HG03280 (cell line): ENCODE data around the gene PLXNA4.

Experiments used
- ATAC-seq: cut with Tn5 transposase; IDR thresholded peaks from one replicate; pipeline ENCODE4 v1.9.1; 2021; ENCODE audit warnings: mild to moderate bottlenecking, moderate library complexity; ENCODE audit not compliant: unreplicated experiment

The PLXNA4 gene

DNA sequence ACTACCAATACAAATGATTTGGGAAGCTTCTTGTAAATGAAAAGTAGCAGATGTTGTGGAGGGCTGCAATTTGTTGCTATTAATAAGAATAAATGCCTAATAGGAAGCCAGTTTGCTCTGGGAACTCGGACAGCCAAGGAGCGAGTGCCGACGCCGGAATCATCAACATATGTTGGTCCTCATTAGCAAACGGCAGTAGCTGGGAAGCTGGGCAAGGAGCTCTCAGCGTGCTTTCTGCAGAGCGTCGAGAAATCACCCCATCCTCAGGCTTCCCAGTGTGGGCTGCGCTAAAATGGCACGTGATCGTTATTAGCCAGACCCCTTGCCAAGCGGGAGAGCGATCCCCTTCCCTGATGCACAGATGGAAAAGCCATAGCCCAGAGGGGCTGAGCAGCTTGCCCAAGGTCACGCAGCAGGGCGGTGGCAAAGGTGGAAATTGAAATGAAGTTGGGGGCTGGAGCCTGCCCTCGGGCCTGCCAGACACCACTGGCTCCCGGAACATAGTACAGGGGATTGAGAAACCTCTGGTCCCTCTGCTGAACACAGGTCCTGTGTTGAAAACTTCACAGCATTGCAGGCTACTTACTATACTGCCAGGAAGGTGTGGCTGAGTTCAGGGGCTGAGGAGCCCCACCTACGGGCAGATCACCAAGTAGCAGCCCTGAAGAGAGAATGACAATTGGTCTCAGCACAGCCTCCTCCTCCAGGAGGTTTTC, 326.9 kb downstream of the PLXNA4 start:
- ATAC-seq, result no peak

DNA sequence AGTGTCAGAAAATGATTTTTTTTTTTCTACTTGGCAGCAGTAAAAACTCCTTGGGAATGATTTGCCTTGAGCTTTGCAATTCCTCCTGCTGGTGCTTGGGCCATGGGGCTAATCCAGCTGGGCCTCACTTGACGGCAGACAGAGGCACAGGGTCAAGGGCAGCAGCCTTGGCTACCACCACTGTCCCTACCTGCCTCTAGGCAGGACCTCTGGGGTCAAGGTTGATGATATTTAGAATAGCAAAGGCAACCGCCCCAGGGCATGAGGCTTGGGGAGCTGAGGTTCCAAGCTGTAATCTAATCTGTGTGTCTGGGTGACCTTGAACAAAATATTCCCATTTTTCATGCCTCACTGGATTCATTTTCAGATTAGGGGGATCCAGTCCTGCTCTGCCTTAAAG, 327.4 kb downstream of the PLXNA4 start:
- ATAC-seq, result no peak

DNA sequence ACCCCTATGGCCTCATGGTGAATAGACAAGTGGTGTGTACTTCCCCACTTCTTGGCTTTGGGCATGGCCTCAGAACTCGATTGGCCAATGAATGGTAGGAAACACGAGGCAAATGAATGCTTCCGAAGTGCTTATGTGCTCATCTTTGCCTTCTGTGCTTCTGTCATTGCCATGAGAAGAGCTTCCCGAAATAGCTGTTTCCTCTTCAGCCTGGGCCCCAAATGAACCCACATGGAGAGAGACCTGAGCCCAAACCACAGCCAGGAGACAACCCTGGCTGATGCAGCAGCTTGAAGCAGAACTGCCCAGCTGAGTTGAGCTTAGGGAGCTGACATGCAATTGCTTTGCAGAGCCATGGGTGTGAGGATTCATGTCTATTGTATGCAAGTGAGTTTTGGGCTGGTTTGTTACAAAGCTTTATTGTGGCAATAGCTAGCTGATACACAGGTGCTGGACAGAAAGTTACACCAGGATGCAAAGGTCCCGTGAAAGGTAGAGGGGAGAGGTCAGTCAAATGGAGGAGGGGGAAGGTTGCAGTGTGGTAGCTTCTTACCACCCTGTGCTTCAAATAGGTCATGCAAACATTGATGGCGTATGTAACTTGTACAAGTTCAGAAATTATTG, 328.2 kb downstream of the PLXNA4 start:
- no peak for ATAC-seq

DNA sequence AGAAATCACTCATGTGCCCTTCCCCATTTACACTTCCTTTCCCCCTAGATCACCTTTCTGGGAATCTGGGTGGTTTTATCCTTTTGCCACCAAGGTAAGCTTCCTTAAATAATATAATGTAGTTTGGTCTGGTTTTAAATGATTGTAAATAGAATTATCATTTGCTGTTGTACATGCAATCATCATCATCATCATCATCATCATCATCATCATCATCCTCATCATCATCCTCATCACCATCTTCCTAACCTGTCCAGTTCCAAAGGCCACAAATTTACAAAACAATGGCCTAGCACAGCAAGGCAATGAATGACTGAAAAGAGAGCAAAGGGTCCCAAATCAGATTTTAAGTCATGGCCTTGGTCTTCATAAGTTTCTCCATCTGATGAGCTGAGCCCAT, 329.7 kb downstream of the PLXNA4 start:
- ATAC-seq, result no peak

DNA sequence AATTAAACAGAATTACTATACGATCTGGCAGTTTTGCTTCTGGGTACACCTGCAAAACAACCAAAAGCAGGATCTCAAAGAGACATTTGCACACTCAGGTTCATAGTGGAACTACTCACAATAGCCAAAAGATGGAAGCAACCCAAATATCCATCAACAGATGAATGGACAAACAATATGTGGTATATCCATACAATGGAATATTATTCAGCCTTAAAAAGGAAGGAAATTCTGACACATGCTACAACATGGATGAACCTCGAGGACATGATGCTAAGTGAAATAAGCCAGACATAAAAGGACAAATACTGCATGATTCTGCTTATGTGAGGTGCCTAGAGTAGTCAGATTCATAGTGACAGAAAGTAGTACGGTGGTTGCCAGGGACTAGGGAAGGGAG, 330.7 kb downstream of the PLXNA4 start:
- ATAC-seq, result no peak

DNA sequence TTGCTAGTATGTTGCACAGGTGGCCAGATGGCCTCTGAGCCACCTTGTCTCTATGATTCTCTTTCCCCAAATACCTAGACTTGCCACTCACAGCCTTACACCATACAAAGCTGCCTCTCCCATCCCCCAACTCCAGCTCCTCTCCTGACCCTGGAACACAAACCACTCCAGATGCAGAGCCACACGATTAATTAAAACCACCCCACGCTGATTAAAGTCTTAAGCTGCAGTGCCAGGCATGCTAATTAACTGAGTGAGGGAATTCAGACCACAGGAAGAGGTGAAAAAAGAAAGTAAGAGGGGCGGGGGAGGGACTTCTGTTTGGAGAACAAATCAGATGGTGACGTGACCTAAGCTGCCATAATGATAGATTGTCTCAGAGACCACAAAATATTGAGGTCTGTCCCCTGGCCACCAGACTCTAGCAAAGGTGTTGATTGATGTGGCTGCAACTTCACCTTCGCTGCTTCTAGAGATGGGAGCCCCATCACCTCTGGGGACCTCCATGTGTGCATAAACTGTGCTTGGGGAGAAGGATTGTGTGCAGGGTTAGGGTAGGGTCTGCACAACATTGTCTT, 331.3 kb downstream of the PLXNA4 start:
- no peak for ATAC-seq

DNA sequence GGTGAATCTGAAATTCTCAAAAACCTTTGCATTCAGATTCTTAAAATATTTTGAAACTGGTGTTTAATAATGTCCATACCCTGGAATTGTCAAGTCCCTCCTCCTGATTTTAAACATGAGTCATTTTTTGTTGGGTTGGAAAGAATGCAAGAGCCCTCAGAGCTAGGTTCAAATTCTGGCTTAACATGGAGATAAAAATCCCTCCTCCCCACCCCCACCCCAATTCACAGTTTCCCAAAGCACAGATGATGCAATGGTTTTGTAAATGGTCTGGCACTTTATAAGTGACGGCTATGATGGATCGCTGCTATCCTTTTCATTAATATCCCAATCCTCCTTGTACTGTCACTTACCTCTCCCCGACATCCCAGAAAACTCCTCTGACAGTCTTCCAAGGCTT, 332.8 kb downstream of the PLXNA4 start:
- no peak for ATAC-seq

DNA sequence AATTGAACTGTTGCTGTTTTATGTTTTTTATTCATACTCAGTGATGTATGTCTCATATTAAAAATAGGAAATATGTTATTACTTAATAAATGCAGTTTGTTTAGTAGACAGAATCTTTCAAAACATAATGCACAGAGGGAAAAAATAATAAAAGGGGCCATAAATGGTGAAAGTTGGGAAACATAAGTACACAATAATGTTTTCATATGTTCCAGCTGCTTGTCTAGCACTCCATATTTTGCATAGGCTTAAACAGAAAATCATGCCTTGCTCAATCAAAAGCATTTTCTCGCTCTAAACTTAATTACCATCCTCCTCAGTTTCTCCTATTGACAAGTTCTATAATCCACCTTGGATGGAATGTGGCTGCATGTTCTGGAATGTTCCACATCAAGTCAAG, 333.2 kb downstream of the PLXNA4 start:
- no peak for ATAC-seq

DNA sequence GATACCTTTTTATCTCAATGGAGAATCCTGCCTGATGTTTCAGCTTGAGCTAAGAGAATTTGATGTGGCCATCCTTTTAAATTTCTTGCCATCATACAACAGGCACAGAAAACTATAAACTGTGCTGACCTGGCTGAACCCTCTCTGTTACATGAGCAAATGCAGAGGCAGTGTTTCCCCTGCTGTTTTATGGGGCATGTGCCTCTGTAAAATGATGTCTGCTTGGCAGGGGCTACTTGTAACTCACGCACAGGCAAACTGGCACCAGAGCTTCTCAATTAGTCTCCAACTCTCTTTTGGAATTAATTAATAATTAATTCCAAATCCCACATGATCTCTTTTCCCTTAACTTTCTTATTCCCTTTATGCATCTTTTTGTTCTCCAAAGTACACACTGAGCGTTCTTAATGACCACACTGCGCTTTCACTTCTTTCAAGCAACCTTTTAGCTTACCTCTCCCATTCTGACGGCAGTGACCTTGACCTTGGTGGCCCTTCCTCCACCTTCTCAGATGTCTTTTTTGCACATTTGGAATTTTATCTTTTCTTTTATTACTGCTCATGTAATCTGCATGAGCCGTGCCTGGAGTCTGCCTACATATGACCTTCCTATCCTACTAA, 334.0 kb downstream of the PLXNA4 start:
- no peak for ATAC-seq

DNA sequence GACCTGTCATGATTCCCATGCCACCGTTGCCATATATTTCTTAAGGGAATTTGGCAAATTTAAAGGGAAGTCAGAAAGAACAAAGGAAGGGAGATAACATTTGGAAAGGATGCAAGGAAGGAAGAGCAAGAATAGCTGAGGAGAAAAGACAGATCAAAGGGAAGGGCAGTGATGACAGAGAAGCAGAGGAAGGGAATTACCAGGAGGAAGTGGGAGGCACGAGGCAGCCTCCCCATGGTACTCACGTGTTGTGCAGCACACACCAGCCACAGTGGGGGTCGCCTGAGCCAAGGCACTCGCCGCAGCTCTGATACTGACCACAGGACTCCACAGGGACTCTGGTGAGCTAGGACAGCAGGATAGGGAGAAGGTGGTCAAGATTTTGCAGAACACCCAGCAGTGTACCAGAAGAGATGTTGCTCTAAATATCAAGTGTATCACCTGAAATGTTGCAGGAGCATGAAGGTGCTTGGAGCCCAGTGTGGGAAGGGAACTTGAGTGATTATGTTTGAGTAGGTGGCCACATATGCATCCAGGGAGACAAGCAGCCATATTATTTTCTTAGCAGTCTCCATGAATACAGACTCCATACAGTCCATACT, 335.3 kb downstream of the PLXNA4 start:
- ATAC-seq, result no peak

DNA sequence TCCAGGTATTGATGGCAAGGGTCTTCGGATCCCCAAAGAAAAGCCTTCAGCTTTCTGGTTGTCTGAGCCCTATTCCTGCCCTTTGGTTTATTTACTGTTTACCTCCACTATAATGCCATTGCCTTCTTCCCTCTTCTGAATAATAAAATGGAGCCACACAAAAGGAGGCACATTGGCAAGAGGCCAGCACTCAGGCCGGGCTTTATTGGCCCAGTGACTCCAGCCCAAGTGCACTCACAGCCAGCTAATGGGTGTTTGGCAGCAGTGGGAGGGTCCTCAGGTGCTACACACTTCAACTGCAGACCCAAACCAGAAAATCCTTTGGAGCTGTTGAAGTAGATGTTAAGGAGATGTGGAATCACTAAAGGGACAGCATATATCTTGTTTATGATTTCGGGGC, 336.0 kb downstream of the PLXNA4 start:
- ATAC-seq, result no peak

DNA sequence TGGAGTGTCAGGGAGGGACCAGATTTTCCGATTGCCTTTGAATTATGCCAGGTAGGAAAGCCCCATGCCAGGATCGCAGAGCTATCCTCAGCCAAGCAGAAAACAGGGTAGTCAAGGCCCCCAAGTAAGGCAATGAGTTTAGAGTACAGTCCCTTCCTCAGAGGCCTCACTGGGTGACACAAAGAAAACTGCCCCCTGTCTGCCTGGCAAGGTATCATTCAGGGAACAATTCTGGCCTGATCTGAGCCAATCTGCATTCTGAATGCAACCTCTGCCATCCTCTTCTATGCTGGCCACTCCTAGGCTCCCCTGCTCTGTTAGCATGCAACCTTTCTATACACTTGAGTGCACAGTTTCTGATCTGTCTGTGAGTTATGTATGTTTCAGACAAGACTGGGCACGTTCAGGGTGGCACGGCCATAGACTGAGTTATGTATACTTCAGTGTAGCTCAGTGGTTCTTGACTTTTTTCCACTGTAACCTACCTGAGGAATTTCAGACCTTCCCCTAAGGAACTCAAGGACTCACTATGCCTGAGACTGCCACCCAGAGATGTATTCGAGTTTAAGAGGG, 336.8 kb downstream of the PLXNA4 start:
- no peak for ATAC-seq

DNA sequence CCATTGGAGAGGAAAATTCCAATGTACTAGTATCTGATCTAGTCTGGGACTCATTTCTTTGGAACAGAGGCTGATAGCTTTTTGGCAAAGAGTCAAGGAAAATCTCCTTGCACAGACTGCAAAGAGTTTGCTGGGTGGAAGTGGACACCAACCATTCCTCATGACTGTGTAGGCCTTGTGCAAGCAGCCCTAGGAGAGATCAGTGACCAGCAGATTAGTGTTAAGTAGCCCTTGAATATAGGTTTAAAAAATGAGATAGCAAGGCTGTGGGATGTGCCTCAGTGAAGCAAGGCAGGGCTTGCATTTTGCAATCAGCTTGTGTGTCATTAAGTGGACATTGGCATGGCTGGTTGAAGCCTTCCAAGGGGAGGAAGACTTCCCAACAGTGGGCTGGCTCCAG, 341.6 kb downstream of the PLXNA4 start:
- ATAC-seq, result no peak

DNA sequence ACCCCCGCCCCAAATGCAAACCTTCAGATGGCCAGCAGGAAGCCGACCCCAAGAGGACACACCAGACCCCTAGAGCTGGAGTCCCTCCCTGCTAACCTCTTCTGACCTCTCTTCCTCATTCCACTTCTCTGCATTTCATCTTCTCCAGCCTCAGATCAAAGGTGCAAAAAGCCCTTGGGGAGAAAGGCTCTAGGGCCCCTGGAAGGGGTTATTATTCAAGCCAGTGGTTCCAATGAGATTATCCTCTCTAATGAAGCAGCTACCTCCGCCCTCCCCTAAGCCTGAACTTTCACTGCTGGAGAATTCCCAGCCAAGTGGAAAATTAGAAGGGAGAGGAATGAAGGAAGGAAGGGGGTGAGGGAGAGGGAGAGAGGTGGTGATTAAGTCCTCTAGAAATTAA, 343.9 kb downstream of the PLXNA4 start:
- no peak for ATAC-seq

DNA sequence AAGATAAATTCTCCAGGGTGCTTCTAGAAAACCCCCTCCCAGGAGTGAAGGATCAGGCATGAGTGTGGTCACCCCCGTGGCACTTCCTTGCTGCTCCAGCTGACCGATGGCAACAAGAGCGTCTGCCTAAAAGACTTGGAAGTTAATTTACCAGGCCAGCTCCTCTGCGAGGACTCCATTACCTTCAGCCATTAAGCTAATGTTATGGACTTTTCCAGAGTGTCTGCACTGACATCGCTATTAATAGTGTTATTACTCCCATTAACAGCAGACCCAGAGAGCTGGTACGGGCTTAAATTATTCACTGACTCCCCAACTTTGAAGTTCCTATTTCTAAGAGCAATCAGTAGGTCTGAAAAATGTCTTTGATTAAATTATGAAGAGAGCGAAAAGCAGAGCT, 345.8 kb downstream of the PLXNA4 start:
- no peak for ATAC-seq

DNA sequence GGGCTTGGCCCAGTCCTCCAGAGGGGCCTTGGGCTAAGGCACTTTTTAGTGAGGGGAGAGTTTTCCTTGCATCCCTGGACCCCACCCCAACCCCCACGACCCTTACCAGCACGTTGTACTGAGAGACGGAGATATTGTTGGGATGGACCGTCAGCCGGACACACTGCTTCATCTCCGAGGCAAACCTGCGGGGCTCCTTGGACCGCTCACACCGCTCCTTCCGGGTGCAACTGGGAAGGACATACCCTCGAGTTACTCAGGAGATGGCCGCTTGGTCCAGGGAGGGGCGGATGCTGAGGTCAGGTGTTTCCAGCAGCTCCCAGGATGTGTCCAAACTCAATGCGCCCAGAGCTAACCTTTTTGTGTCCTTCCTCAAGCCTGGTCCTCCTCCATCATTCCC, 348.0 kb downstream of the PLXNA4 start:
- no peak for ATAC-seq

DNA sequence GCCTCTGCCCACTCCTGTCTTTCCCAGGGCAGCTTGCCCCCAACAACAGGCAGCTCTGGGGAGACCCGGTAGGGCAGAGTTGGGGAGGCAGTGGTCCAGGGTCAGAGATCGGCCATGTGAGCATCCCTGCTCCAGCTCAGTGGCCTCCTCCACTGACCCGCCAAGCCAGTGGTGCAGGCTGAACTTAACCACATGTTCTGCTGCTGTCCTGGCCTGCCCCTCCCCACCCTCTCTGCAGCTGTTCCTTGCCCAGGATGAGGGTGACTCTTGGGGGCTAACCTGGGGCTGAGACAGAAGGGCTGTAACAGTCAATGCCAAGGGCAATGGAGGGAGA, 349.3 kb downstream of the PLXNA4 start:
- ATAC-seq, result no peak

DNA sequence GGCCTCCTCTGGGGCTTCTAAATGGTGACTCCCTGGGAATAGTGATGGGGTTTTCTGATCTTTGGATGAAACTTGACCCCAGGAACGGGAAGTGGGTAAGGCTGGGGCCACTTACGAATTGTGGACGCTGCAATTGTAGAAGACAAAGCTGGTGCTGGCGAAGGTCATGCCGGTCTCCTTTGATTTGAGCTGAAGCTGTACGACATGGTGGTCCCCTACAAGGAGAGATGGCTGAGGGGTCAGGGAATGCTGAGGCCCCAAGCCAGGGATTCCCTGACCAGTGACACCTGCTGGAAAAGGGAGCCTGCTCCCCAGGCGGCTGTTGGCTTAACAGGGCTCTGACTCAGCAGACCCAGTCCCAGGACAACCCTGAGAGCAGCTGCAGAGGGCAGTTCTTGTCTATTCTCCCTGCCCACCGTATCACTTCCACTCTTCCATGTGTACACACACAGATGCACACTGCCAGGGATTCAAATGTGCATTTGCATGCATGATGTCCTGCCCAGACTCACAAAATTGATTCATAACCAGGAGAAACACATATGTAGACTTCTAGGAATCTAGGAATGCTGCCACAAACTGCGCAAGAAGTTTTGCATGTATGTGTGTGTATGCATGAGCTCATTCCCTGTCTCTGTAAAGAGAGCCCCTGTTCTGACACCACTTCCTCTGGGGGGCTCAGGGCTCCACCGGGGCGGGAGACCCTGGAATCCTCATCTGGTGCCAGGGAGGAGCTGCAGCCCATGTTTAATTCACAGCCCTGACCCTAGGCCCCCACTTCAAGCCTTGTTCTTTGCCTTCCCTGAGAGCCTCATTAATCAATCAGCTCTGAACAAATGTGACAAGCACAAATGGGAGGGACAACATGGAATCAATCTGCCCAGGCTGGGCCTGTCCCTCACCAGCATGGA, 350.0 kb downstream of the PLXNA4 start:
- no peak for ATAC-seq

DNA sequence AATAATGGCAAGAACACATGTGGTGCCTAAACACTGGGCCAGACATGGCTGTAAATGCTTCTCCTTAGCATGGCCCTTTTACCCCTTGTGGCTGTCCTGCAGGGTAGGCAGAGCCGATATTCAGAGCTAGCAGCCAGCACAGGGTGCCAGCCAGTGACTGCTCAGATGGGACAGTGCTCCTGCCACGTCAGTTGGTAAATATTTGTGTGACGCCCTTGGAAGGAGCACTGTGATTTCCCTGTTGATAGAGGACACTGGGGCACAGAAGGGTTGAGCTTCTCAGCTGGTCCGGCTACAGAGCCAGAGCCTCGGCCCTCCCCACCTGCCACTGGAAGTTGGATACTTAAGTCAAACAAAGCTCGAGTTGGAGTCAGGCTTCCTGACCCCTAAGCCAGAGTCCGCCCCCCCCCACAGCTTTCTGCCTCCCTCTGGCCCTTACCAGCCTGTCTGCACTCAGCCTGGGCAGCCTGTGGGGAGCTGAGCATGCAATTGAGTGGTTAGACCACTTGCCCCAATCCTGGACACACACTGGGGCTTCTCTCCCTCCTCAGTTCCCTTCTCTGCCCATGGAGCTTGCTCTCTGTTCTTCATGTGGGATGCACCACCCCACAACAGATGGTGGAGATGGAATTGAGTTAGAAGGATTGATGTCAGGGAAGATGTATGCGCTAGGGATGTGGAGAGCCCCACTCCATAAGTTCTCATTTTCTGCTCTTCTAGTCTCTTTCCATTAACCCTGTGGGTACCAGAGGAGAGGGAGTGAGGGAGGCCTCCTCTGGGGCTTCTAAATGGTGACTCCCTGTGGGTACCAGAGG, 350.8 kb downstream of the PLXNA4 start:
- ATAC-seq, result no peak

DNA sequence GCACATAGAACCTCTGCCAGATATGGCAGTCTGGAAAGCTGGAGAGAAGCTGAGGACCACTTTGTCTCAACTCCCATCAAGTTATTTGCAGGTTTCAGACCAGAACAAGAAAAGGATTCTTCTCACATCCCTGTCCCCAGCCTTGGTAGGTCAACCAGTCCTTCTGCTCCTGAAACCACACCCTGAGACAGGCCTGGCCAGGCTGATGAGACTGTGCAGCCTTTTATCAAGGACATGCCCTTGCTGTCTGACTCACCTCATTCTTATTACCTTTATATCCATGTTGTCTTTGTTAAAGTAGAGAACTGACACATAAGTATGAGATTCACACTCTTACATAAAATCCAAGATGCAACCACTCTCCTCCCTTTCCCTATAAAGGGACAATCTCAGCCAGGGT, 354.9 kb downstream of the PLXNA4 start:
- no peak for ATAC-seq
